Measurements from ENCODE around the gene KLHL3.

The KLHL3 gene

GRCh38 chr5:137570070-137570469, 165.8 kb downstream of the KLHL3 start:
- no peak for DNase-seq
